Measurements from ENCODE around the gene ACTR10.
A peak's percentile ranks its signal among the peaks of the same experiment; 100 is the strongest.
"Not testable (repeated sequence)": the region's sequence is repeated elsewhere in the genome, so short reads cannot be mapped to it uniquely, and the experiment has no call there.

The ACTR10 gene

DNA sequence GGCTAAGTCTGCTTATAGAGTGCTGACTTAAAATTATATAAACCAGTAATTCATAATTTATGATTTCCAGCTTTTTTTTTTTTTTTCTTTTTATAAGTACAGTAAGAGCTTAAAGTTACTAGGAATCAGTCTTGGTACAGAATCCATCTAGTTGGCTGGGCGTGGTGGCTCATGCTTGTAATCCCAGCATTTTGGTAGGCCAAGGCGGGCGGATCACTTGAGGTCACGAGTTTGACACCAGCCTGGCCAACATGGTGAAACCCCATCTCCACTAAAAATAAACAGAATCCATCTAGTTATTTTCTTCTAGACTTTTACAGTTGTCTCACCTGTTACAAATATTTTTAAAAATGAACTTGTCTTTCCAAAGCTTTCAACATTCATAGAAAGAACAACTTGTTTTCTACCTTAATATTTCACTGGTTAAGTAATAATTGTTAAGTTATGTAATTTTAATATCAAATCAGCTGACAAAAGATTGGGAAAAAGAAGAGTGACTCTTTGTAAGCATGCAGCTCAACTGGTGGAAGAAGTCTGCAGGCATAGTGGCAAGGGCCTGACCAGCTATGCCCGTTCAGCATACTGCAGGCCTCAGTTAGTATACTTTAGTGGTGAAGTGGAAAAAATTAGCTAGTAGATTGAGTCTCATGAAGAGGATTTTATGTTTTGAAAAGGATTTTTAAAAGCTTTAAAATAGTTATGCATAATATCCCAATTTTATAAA, 27.3 kb downstream of the ACTR10 start:
- DNase-seq, result no peak

GRCh38 chr14:58238252-58239243, 38.6 kb downstream of the ACTR10 start:
- DNase-seq, result no peak

GRCh38 chr14:58239244-58240195, 39.6 kb downstream of the ACTR10 start:
- DNase-seq, result peak; percentile 58 to 62

DNA sequence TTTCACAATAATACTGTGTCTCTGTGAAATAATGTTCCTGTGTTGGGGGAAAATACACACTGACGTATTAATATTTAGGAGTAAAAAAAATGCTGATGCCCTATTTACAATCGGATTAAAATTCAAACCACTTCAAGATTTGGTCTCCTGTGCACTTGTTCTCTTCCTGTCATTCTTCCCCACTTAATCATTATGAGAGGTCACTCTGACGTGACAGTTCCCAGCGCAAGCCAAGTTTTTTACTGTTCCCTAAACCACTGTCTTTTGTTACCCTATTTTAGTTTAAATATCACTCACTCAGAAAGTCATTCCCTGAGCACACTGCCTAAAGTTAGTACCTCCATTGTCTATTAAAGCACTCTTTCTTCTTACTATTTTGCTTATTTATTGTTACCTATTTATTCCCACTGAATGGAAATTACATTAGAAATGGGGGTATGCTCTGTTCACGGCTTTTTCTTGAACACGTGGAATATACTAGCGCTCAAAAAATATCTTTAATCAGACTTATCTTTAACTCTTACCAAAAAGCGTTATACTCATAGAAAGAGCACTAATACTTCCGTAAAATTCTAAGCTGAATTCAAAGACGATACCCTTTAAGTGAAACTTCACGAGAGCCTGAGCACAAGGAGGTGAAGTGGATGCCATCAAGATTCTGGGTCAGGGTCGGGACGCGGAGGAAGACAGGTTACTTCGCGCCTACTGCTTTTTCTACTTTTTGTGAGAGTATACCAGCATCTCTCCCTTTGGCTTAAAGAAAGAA, 44.0 kb downstream of the ACTR10 start:
- peak; percentile 34 to 74 for DNase-seq

DNA sequence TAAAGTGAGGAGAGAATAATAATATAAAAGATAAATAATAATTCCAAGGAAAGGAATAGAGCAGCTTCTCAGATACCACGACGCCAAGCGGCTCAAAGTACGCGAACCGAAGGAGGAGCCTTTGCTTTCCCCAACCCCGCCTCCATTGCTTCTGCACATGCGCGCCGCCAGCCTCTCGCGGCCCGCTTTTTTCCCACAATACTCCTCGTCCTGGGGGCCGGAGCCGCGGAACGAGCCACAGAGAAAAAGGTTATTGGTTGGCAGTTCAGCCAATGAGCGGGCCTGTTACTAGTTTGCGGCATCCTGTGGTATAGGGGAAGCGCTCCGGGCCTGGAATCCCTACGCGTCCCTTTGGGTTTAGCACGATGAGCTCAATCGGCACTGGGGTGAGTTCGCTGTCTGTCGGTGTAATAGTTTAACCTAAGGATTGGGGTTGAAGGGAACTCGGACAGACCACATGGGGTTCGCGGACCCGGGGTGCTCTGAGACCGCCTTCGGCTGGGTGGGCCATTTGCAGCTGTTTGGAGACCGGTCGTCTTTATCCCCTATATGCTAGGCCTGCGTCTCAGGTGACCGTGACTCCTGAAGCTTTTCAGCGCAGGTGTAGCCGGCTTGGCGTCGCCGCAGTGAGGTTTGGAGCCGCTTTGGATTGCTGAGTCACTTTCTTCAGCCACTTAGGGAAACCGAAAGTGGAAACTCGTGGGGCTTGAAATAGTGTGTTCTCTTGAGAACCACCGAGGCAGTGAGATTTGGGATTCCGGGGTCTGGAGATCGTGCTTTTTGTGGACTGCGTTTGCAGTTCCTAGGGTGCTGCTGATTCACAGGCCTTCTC, 44.8 kb downstream of the ACTR10 start, which contains the start of gene PSMA3:
PSMA3 (plus strand) TSS at position 288 of the 832 bp plus-strand sequence; CDS start at position 366, 78 bp downstream.
- peak; percentile 96 to 99 for DNase-seq

- no peak for DNase-seq
These were observed 45.6 kb downstream of the ACTR10 start for GRCh38 chr14:58245562-58245961.

- no peak for DNase-seq
These were observed 49.7 kb downstream of the ACTR10 start for GRCh38 chr14:58249611-58250010.

- no peak for DNase-seq
These were observed 58.2 kb downstream of the ACTR10 start for GRCh38 chr14:58258156-58258555.

DNA sequence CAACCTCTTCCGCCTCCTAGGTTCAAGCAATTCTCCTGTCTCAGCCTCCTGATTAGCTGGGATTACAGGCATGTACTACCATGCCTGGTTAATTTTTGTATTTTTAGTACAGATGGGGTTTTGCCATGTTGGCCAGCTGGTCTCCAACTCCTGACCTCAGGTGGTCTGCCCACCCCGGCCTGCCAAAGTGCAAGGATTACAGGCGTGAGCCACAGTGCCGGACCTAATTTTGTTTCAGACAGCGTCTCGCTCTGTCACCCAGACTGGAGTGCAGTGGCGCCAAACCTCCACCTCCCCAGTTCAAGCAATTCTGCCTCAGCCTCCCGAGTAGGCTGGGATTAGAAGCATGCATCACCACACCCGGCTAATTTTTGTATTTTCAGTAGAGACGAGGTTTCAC, 62.1 kb downstream of the ACTR10 start:
- not testable (repeated sequence) for DNase-seq

DNA sequence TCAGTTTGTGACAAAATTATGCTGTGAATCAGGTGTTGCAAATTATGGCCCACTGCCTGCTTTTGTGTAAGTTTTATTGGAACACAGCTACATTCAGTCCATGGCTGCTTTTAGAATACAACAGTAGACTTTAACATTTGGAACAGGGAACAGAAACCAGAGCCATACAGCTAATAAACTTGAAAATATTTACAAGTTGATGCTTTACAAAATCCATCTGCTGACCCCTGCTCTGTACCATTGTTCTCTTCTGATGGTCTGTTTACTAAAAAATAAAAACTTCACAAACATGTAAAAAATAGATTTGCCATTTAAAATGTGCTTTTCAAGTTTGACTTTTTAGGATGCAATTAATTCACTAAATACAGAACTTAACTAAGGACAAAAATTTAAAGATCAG, 65.5 kb downstream of the ACTR10 start:
- no peak for DNase-seq

DNA sequence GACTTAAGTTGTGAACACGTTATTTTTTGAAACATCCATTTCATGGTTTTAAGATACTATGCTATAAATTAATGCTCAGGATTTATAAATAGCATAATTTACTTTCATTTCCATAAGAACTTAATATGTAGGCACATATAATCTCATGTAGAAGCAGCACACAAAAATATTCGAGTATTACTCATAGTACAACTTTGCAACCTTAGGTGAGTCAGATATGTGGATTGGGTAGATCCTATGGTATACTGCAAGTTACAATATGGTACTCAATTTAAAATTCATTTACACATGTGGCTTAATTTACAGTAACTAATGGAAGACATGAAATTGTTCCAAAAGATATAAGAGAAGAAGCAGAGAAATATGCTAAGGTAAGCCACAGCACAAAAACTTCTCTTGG, 70.7 kb downstream of the ACTR10 start:
- no peak for DNase-seq

GRCh38 chr14:58272588-58273372, 72.8 kb downstream of the ACTR10 start:
- DNase-seq, result peak in 1 of 2 experiments; percentile 30

DNA sequence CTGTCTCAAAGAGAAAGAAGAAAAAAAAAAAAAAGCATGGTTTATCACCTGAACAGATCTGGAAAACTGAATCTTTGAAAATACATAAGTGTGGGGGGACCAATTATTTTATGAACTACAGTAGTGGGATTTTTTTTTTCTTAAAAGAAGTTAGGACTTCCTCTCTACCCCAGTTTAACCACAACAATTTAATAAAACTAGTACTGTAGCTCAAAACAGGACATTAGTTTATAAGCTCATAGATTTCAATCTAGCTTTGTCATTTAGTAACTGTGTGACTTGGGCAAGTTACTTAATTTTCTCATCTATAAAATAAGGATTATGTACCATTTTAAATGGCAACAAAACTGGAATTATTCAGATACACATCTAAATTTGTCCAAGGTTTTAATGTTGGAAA, 74.9 kb downstream of the ACTR10 start:
- DNase-seq, result no peak

DNA sequence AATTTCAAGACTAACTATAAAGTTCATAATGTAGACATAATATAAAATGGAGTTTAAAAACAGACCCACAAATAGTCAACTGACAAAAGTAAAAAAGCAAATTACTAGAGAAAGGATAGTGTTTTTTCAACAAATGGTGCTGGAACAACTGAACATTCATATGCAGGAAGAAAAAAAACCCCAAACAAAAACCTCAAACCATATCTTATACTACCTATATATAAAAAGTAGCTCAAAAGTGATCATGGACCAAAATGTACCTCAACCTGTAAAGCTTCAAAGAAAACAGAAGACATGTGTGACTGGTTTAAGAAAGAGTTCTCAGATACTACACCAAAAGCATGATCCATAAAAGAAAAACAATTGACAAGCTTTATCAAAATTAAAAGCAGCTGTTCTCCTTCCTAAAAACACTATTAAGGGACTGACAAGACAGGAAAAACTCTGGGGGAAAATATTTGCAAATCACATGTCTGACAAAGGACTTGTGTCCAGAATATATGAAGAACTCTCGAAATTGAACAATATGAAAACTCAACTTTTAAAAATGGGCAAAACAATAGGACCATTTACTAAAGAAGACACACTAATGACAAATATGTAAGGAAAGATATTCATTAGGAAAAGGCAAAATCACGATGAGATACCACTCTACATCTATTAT, 75.7 kb downstream of the ACTR10 start:
- no peak for DNase-seq

DNA sequence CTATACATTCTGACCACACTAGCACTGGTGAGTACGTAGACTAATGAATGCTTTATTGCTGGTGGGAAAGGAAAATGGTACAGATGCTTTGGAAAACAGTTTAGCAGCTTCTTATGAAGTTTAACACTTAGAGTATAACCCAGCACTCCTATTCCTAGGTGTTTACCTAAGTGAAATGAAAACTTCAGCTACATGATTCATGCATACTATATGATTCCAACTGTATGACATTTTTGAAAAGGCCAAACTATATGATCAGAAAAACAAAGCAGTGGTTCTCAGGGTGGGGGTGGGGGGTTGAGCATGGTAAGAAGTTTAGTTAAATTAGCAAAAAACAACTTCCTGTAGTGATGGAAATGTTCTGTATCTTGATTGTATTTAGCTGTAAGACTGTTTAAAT, 76.3 kb downstream of the ACTR10 start:
- DNase-seq, result no peak

- DNase-seq, result no peak
These were observed 78.2 kb downstream of the ACTR10 start for GRCh38 chr14:58278177-58278576.

DNA sequence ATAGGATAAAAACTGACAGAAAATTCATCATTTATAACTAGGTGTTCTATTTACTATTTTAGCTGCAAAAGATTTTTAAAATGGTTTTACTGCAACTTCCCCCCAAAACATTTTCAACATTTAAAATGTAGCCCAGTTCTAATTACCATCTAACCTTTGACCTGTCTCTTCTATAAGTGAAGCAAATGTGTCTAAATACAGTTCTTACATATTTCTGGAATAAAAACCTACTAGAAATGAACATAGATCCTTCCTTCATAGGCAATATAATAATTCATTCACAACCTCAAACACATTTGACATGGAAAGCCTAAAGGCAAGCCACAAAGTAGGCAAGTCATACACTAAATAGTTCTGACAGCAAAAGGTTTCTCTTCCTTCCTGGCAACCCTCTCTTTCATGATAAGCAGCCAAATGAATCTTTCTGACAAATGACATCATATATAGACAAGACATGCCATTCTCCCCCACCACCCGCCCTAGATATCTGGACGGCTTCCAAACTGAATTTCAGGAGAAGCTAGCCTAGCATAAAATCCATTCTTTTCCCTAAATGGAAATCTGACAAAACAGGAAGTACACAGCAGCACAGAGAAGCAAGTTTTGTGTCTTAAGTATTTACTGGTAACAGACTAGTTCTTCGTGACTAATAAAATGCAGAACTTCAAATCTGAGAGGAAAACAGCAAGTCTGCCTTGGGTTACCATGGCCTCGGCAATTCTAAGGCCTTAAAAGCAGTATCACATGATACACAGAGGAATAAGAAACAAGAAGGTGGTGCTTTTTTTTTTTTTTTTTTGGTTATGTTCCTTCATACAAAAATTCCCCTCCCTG, 81.2 kb downstream of the ACTR10 start:
- no peak for DNase-seq

GRCh38 chr14:58281969-58282368, 82.0 kb downstream of the ACTR10 start:
- no peak for DNase-seq
